IPS DF 4.7 (cell line): ENCODE measurements around the gene ZBTB47.

Experiments
- DNase-seq: peaks from one replicate; pipeline ENCODE4 v3.0.0-alpha.2; 2013; ENCODE audit warnings: low spot score; ENCODE audit errors: extremely low read depth

Gene ZBTB47

GRCh38 chr3:42665050-42665878 lies 11.8 kb downstream of the ZBTB47 start:
- DNase-seq = no peak

- DNase-seq = no peak
Observed at GRCh38 chr3:42666022-42666421, 12.5 kb downstream of the ZBTB47 start.

- DNase-seq = no peak
Observed at GRCh38 chr3:42666577-42666998, 13.1 kb downstream of the ZBTB47 start.

- DNase-seq = no peak
Observed at GRCh38 chr3:42667096-42667522, 13.6 kb downstream of the ZBTB47 start.

- no peak for DNase-seq
Observed at GRCh38 chr3:42667523-42668412, 14.3 kb downstream of the ZBTB47 start.

- DNase-seq = no peak
Observed at GRCh38 chr3:42668413-42668760, 14.9 kb downstream of the ZBTB47 start.

- DNase-seq = no peak
Observed at GRCh38 chr3:42668793-42669217, 15.3 kb downstream of the ZBTB47 start.

GRCh38 chr3:42670051-42670576 lies 16.6 kb downstream of the ZBTB47 start:
- no peak for DNase-seq

- no peak for DNase-seq
Observed at GRCh38 chr3:42670670-42671069, 17.2 kb downstream of the ZBTB47 start.

- DNase-seq = no peak
Observed at GRCh38 chr3:42672515-42672914, 19.0 kb downstream of the ZBTB47 start.

GRCh38 chr3:42673082-42673481 lies 19.6 kb downstream of the ZBTB47 start:
- DNase-seq = no peak

- DNase-seq = no peak
Observed at GRCh38 chr3:42674146-42674545, 20.6 kb downstream of the ZBTB47 start.

GRCh38 chr3:42675909-42676308 lies 22.4 kb downstream of the ZBTB47 start:
- DNase-seq = no peak

GRCh38 chr3:42678447-42678846 lies 24.9 kb downstream of the ZBTB47 start:
- no peak for DNase-seq

GRCh38 chr3:42680271-42680670 lies 26.8 kb downstream of the ZBTB47 start:
- DNase-seq = no peak

- DNase-seq = no peak
Observed at GRCh38 chr3:42680806-42681205, 27.3 kb downstream of the ZBTB47 start.

GRCh38 chr3:42681361-42682038 lies 28.0 kb downstream of the ZBTB47 start:
- DNase-seq = no peak

- no peak for DNase-seq
Observed at GRCh38 chr3:42682301-42683070, 29.0 kb downstream of the ZBTB47 start.

GRCh38 chr3:42683875-42684598 lies 30.5 kb downstream of the ZBTB47 start:
- DNase-seq = no peak
